MM.1S (cell line): ENCODE results near the gene PIGR.

Experiments
- DNase-seq: peaks from one replicate; pipeline ENCODE4 v3.0.0-alpha.2; 2015
- H2AFZ ChIP-seq: fragments of 300-600 bp; sonication (generic); 2 replicates; pipeline ENCODE4 v1.6.0; 2016; ENCODE audit warnings: antibody characterized with exemption, low read length
- H3F3A ChIP-seq: fragments of 300-600 bp; sonication (generic); 2 replicates; pipeline ENCODE4 v1.6.1; 2016; ENCODE audit warnings: mild to moderate bottlenecking, antibody characterized with exemption, low read length, moderate library complexity, mixed read lengths; ENCODE audit not compliant: insufficient read depth
- H3K27ac ChIP-seq: fragments of 300-600 bp; sonication (generic); 2 replicates; pipeline ENCODE4 v1.5.1; 2016; ENCODE audit warnings: mild to moderate bottlenecking, low read length
- H3K27me3 ChIP-seq: fragments of 300-600 bp; sonication (generic); replicated peaks from 2 replicates; pipeline ENCODE4 v1.6.0; 2016; ENCODE audit warnings: low read length; ENCODE audit not compliant: insufficient read depth
- H3K36me3 ChIP-seq: fragments of 300-600 bp; sonication (generic); replicated peaks from 2 replicates; pipeline ENCODE4 v1.6.1; 2016; ENCODE audit warnings: mild to moderate bottlenecking, low read length, mixed read lengths; ENCODE audit not compliant: insufficient read depth
- H3K4me1 ChIP-seq: fragments of 300-600 bp; sonication (generic); 2 replicates; pipeline ENCODE4 v1.6.1; 2016; ENCODE audit warnings: low read length, mixed read lengths
- H3K4me2 ChIP-seq: fragments of 300-600 bp; sonication (generic); 2 replicates; pipeline ENCODE4 v1.6.0; 2016; ENCODE audit warnings: low read depth, low read length
- H3K4me3 ChIP-seq: fragments of 300-600 bp; sonication (generic); 2 replicates; pipeline ENCODE4 v1.5.1; 2016; ENCODE audit warnings: low read length, mixed read lengths
- H3K79me2 ChIP-seq: fragments of 300-600 bp; sonication (generic); 2 replicates; pipeline ENCODE4 v1.6.1; 2016; ENCODE audit warnings: mixed run types, low read length, mixed read lengths
- H3K9ac ChIP-seq: fragments of 300-600 bp; sonication (generic); 2 replicates; pipeline ENCODE4 v1.6.1; 2016; ENCODE audit warnings: low read length, mixed read lengths
- H3K9me2 ChIP-seq: fragments of 300-600 bp; sonication (generic); replicated peaks from 2 replicates; pipeline ENCODE4 v1.6.1; 2016; ENCODE audit warnings: mild to moderate bottlenecking, low read length, mixed read lengths; ENCODE audit not compliant: insufficient read depth
- H3K9me3 ChIP-seq: fragments of 300-600 bp; sonication (generic); replicated peaks from 2 replicates; pipeline ENCODE4 v1.6.1; 2016; ENCODE audit warnings: mild to moderate bottlenecking, low read length, mixed read lengths; ENCODE audit not compliant: insufficient read depth
- H4K20me1 ChIP-seq: fragments of 300-600 bp; sonication (generic); 2 replicates; pipeline ENCODE4 v1.6.1; 2016; ENCODE audit warnings: mild to moderate bottlenecking, low read length, moderate library complexity, mixed read lengths; ENCODE audit not compliant: insufficient read depth
- EZH2 ChIP-seq: fragments of 300-600 bp; sonication (generic); optimal IDR thresholded peaks from 2 replicates; pipeline ENCODE3; 2017; ENCODE audit warnings: low read depth, mild to moderate bottlenecking, antibody characterized with exemption, low read length, mixed read lengths
- EZH2phosphoT487 ChIP-seq: fragments of 300-600 bp; sonication (generic); IDR thresholded peaks from 2 replicates; pipeline ENCODE4 v1.6.1; 2018; ENCODE audit warnings: antibody characterized with exemption, low read length
- TF ChIP-seq, protein P1 (sequence below): fragments of 300-600 bp; sonication (generic); IDR thresholded peaks from 2 replicates; pipeline ENCODE4 v1.5.1; 2016; ENCODE audit warnings: antibody characterized with exemption, low read length, mixed read lengths

PIGR gene

DNA sequence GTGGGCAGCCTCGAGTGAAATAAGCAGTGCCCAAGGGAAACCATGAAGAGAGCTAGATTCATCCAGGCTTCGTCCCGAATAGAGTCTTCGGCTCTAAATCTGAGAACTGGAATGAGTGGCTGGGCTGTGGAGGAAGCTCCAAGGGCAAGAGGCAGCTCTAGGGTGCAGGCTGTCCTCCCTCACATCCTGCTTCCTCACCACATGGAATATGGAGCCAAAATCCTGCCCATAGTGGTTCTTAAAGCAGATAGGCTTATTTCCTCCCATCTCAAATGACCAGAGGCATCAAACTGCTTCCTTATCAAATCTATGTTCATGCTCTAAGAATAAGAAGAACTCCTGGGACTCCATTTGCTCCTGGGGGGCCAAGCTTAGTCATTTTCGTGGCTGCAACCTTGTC is 46.5 kb downstream of the PIGR start:
- Histone ChIP-seq H3K27me3 (no peaks in the 10 kb centered on the region), H3K4me3 (no peak overlapping the region), H3K9me2 (no peaks in the 10 kb centered on the region), H3K79me2 (no peaks in the 10 kb centered on the region), H4K20me1 (no peaks in the 10 kb centered on the region), H2AFZ (no peak overlapping the region), H3K4me2 (no peak overlapping the region), H3K36me3 (0 out of 2 replicates have a peak, but pooled peaks cover 4% of the 10 kb centered on the region), H3K27ac (no peak overlapping the region), H3F3A (no peaks in the 10 kb centered on the region), H3K4me1 (no peaks in the 10 kb centered on the region), H3K9ac (no peak overlapping the region), H3K9me3 (no peaks in the 10 kb centered on the region)
- DNase-seq: no peak
- TF ChIP-seq EZH2 (no peak), EZH2phosphoT487 (no peak)
- TF ChIP-seq, protein P1, sequence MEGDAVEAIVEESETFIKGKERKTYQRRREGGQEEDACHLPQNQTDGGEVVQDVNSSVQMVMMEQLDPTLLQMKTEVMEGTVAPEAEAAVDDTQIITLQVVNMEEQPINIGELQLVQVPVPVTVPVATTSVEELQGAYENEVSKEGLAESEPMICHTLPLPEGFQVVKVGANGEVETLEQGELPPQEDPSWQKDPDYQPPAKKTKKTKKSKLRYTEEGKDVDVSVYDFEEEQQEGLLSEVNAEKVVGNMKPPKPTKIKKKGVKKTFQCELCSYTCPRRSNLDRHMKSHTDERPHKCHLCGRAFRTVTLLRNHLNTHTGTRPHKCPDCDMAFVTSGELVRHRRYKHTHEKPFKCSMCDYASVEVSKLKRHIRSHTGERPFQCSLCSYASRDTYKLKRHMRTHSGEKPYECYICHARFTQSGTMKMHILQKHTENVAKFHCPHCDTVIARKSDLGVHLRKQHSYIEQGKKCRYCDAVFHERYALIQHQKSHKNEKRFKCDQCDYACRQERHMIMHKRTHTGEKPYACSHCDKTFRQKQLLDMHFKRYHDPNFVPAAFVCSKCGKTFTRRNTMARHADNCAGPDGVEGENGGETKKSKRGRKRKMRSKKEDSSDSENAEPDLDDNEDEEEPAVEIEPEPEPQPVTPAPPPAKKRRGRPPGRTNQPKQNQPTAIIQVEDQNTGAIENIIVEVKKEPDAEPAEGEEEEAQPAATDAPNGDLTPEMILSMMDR: no peak

DNA sequence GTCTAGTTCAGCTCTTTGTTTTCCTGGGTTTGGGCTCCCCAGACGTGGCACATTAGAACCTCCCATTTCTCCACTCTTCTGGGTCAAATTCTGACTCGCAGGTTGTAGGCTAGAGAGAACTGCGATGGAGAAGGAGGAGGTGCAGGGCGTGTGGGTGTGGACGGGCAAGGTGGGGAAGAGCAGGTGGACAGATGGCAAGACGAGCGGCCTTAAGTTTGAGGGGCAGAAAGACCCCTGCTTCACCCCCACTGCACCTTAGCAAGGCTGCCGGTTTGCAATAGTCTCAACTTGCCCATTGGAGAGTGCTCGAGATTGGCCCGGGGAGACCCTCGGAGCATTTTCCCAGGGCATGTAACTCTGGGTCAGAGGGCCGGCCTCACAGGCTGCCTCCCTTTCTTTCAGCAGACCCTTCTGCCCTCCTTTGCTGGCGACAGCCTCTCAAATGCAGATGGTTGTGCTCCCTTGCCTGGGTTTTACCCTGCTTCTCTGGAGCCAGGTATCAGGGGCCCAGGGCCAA is 47.3 kb downstream of the PIGR start:
- no peaks in the 10 kb centered on the region for H3K9me2 ChIP-seq
- H3K27me3 ChIP-seq: no peaks in the 10 kb centered on the region
- H3F3A ChIP-seq: no peaks in the 10 kb centered on the region
- no peaks in the 10 kb centered on the region for H3K4me1 ChIP-seq
- H3K9ac ChIP-seq: no peak overlapping the region
- H3K79me2 ChIP-seq: no peaks in the 10 kb centered on the region
- no peaks in the 10 kb centered on the region for H3K36me3 ChIP-seq
- TF ChIP-seq, protein P1: no peak
- TF ChIP-seq EZH2: no peak
- TF ChIP-seq EZH2phosphoT487: no peak
- no peaks in the 10 kb centered on the region for H3K9me3 ChIP-seq
- no peak overlapping the region for H2AFZ ChIP-seq
- H3K27ac ChIP-seq: no peak overlapping the region
- no peak overlapping the region for H3K4me3 ChIP-seq
- no peak for DNase-seq
- no peaks in the 10 kb centered on the region for H4K20me1 ChIP-seq
- H3K4me2 ChIP-seq: no peak overlapping the region

DNA sequence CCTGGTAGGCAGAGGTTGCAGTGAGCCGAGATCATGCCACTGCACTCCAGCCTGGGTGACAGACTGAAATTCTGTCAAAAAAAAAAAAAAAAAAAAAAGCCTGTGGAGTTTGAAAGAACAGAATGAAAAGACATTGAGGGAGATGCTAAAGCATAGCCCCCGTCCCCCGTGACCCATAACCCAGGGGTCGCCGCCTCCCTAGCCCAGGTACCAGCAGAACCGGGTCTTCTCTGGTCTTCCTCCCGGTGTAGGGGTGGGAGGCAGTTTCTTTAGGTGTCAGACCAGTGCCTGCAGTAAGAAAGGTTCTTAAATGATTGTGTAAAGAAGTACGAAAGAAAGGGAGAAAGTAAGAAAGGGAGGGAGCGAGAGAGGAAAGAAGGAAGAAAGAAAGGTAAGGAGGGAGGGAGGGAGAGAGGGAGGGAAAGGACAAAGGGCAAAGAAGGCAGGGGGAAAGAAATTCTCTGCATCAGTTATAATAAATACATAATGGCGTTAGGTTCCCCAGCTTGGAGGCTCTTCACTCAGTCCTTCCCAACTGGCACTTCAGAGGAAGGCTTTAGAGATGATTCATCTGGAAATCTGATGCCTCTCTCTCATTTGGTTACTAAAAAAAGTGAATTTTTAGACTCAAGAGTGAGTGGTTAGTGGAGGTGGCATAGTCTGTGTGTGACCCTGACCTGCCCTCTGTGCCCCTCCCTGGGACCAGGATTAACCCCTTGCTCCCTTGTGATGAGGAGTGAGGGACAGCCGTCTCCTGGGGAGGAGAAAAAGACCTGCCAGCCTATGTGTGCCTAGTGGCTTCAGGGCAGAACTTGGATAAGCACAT is 48.0 kb downstream of the PIGR start:
- DNase-seq: no peak
- no peaks in the 10 kb centered on the region for H3K79me2 ChIP-seq
- H2AFZ ChIP-seq: no peak overlapping the region
- TF ChIP-seq EZH2phosphoT487: no peak
- TF ChIP-seq, protein P1: no peak
- no peak for TF ChIP-seq EZH2
- H3K36me3 ChIP-seq: no peaks in the 10 kb centered on the region
- H3K4me3 ChIP-seq: no peak overlapping the region
- H3K9me2 ChIP-seq: no peaks in the 10 kb centered on the region
- H3K27ac ChIP-seq: no peak overlapping the region
- H3F3A ChIP-seq: no peaks in the 10 kb centered on the region
- no peaks in the 10 kb centered on the region for H3K27me3 ChIP-seq
- H3K9ac ChIP-seq: no peak overlapping the region
- H3K4me1 ChIP-seq: no peaks in the 10 kb centered on the region
- H3K4me2 ChIP-seq: no peak overlapping the region
- H3K9me3 ChIP-seq: no peaks in the 10 kb centered on the region
- no peaks in the 10 kb centered on the region for H4K20me1 ChIP-seq
